SIG-M5 (cell line): ENCODE measurements around the gene CELA2B.

Source experiments
- DNase-seq: peaks from one replicate; lab custom pipeline; 2025; lab: John Stamatoyannopoulos, UW

CELA2B gene

DNA sequence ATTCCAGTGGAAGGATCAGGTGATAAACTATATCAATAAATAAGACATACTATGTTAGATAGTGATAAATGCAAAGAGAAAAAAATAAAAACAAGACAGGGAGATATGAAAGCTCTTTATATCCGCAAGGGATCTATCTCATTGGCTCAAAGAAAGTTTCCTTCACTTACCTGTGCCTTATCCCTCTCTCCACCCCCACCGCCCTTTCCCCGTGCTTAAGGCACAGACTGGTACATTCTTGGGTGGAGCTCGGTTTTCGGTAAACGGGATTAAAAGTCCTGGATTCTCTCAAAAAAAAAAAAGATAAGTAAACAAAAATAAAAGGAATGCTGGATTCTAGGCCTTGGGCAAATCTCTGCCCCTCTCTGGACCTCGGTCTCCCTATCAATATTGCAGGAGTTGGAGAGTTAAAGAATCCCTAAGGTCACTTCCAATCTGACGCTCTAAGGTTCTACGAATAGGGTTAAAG lies 50.2 kb downstream of the CELA2B start:
- DNase-seq = no peak

- DNase-seq = peak; percentile 96
Observed at GRCh38 chr1:15526490-15527339, 50.8 kb downstream of the CELA2B start, which contains the start of gene DNAJC16. Gene DNAJC16, plus strand, starts transcription at chr1:15526848. Its CDS starts 2,258 bp downstream, at chr1:15529106.

DNA sequence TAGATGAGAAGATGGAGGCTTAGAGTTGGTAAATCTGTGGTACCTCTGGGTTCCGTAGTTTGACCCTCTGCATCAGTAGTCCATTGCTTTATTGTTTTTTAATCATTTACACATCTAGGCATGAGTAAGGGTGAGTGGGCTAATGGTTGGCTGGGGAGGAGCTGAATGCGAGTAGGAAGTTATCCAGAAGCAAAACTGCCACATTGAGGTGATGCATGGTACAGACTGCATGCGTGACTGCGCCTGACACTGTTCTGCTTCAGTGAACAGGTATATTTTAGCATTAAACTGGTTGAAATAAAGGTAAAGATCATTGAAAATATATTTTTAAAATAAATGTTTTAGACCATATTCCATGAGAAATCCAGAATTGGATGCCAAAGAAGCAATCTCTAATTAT lies 55.1 kb downstream of the CELA2B start:
- DNase-seq = no peak

GRCh38 chr1:15531682-15532081 lies 55.8 kb downstream of the CELA2B start:
- DNase-seq = no peak

DNA sequence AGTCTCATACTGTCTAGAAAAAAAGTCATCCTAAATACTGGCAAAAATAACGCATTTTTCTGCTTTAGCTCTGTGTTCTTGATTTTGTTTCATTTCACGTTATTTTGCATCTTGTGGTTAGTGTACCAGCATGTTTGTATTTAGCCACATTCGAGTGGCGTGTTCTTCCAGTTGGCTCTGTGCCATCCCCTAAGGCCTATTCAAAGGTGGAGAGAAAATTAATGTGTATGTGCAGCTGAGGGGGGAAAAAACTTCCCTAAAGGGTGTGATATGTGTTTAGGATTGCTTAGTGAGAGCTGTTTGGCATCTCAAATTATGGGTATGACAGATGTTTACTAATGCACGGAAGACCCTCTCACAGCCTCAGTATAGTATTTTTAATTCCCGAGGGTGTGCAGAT lies 62.9 kb downstream of the CELA2B start:
- no peak for DNase-seq

GRCh38 chr1:15540186-15540585 lies 64.3 kb downstream of the CELA2B start:
- no peak for DNase-seq
